GM21717 (cell line): ENCODE results near the gene CXXC4.
A peak's percentile ranks its signal among the peaks of the same experiment; 100 is the strongest.

Experiments
- ATAC-seq: cut with Tn5 transposase; IDR thresholded peaks from one replicate; pipeline ENCODE4 v1.9.1; 2021; ENCODE audit warnings: mild to moderate bottlenecking, moderate library complexity; ENCODE audit not compliant: unreplicated experiment

Gene CXXC4

DNA sequence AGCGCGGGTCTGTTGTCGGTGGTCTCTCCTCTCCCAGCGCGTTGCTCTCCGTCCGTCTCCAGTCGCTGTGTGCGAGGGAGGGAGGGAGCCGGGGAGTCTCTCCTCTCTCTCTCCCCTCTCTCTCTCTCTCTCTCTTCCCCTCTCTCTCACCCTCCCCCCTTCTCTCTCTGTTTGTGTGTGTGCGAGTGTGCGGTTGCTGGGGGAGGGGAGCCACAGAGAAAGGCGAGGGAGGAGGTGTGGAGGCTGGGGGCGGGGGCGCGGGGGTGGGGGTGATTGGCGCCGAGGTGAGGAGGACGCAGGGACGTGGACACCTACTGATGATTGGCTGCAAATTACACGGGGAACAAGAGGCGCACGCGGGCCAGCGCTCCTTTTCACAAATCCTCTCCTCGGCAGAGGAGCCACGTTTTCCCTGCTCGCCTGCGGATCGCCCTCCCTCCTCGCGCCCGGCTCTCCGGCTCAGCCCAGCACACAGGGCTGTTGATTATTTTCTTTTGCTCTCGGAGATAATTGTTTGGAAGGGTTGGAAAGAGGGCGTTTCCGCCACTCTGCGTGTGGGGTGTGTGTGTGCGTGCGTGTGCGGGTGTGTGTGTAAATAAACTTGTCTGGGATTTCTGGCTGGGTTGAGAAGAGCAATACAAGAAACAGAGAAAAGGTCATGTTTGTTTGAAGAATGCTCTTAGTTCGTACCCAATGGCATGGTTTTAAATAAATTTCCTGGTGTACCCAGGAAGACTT, at the start of gene CXXC4:
Gene CXXC4, minus strand, starts transcription at position 73 of the 738 bp plus-strand sequence. CDS start 3,092 bp downstream, outside the sequence.
- peak; percentile 36 for ATAC-seq

DNA sequence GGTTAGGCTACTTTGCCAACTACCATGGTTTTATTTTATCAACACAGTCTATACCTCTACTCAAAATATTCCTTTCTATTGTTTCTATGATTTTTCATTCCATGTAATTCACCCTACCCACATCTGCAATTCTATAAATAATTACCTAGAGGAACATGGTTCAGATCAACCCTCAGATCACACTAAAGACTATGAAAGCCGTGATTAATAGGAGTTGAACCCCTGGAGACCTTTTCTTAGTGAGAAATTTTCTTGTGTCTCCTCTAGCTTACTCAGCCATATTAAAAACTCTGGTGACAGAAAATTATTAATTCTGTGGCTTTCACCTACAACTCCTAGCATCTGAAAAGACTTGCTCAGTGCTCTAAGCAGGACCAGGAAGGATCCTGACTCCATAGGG, 38.5 kb upstream of the CXXC4 start:
- ATAC-seq, result no peak

DNA sequence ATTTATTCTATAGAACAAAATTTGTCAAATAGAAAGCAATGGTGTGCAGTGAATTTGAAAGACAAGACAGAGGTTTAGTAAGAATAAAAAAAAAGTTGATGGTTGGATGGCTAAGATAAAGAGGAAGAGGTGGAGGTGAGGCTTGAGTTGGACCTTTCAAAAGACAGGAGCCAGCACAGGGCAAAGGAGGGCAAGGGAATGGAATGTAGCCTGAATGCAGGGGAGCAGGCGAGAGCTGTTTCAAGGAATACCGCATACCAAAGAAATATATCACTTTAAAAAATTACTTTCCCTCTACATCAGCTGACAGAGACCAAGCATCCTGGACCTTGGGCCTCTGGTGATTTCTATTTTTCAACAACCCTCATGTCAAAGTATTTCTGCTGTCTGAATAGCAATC, 38.0 kb upstream of the CXXC4 start:
- ATAC-seq, result no peak

DNA sequence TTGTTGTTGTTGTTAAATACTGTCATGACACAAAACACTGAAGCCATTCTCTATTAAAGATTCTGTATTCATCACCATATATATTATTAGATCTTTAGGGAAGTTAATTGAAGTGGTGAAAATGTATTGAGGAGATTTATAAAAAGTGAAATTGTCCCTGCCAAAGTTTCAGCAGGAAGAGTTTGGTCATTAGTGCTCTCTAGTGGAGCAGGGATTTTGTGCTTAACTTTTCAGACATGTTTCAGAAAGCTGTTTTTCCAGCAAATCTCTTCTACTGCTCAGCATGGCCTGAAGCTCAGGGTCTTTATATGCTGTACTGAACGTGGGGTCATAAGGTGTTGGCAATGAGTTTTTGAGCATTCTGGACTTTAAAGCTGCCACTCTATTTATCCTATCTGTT, 36.7 kb upstream of the CXXC4 start:
- no peak for ATAC-seq

DNA sequence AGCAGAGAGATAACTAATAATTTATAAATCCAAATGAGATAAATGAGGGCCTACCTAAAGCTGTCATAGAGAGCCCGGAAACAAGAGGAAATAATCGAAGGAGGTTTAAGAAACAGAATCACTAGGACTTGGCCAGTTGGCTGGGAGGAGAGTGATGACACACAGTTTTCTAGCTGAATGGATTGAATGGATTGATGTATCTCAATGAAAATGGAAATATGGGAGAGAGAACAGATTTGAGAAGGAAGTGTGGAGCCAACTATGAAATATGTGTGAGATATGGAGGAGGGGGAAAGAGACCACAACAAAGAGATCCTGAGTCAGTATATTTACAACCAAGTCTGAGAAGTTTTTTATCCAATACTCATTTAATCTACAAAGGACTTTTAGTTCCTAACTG, 35.7 kb upstream of the CXXC4 start:
- no peak for ATAC-seq

DNA sequence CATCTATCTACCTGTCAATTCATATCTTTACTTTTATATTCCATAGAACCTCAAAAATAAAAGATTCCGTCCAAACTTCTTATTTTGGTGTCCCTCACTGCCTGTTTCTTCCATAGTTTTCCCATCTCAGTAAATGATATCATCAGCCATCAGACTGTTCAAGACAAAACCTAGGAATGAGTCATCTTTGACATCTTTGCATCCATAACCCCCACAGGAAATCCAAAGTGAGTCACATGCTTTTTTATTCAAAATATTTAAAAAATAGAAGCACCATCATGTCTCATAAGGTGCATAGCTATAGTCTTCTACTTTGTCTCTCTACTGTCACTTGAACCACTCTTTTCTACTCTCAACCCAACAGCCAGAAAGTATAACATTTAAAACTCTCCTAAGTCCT, 29.9 kb upstream of the CXXC4 start:
- ATAC-seq, result no peak

DNA sequence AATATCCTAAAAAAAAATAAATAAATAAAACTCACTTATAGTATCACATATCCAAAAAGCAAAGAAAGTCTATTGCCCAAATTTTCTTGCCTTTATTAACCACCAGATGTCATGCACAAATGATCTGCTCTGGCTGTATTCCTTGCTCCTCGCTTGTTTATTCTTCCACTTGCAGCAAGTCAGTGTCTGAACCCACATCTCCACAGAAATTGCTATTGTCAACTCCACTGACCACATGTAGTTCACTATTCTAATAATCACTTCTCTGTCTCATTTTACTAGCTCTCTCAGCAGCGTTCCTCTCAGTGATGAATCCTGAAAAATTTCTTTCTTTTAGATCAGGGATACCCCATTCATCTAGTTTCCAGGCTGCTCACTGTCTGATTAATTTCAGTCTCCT, 29.3 kb upstream of the CXXC4 start:
- no peak for ATAC-seq

DNA sequence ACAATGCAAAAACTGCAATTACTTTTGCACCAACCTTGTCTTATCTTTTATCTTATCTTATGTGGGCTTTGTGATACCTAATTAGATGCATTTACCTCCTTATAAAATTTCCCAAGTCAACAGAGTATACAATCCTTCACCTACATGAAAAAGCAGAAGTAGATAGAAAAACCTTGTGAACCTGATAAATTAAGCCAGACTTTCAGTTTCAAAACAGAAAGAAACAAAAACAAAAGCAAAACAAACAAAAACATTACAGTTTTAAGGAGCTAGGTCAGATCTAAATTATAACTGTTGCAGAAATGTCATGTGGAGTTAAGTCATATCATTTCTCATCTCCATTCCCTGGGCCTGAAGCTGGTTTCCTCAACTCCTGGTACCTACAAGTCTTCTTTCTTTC, 24.9 kb upstream of the CXXC4 start:
- ATAC-seq, result peak; percentile 92

DNA sequence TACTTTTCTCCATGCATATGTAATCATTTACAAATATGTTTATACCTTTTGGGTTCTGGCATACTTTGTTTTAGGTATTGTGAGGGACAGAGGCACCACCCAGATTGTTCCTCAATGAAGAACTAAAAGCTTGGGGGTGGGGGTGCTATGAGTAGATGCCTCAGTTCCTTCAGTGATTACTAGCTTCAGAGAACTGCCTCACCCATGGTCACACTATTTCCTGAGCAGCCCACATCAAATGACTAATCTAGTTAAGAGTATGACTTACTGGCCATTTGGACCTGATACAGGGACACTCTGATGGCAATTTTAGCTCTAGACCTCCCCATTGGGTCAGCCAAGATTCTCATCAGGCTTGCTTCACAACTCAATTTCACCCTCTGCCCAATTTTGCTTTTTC, 22.2 kb upstream of the CXXC4 start:
- ATAC-seq, result no peak

DNA sequence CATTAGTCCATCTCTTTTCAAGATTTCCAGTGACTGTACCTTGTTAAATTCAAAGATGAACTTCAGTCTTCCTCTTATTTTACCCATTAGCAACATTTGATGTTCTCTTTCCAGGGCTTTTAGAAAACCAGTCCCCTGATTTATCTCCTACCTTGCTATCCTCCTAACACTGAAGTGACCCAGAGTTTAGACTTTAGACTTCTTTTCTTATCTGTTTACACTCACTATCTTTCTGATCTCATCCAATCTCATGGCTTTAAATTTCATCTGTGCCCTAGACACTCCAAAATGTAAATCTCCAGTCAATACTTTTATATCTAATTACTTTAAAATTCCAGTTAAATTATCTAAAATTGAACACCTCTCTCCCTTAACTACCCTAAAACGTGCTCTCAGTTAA, 13.5 kb upstream of the CXXC4 start:
- ATAC-seq, result no peak

DNA sequence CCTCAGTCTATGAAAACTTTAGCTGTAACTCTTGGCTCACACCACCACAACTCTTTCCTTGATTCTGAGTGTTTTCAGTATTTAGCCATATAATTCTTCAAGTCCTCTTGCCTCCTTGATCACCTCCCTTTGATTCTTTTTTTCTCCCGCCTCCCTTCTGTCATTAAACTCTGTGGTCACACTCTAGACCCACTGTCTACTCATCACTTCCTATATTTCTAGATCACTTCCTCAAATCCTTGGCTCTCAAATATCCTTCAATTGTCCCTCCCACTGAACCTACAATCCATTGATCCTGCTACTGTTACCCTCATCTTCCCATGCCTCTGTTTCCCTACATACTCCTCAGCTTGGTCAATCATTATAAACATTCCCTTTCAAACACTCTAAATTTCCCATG, 12.4 kb upstream of the CXXC4 start:
- no peak for ATAC-seq

DNA sequence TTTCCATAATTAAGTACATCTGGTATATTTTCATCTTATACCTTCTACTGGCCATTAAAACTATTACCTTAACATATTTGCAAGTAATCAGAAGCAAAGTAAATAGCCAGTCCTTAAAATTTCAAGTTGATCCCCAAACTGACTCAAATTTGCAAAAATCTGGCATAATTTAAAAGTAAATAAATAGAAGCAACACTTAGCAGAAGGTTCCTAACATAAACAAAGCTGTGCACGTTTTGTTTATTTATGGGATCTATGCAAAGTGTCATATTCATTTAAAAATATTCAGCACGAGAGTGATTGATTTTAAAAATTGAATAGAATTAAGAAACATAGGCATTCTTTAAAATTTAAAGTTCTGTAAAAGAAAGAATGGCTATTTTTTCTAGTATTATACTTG, 9.8 kb upstream of the CXXC4 start:
- ATAC-seq, result no peak

DNA sequence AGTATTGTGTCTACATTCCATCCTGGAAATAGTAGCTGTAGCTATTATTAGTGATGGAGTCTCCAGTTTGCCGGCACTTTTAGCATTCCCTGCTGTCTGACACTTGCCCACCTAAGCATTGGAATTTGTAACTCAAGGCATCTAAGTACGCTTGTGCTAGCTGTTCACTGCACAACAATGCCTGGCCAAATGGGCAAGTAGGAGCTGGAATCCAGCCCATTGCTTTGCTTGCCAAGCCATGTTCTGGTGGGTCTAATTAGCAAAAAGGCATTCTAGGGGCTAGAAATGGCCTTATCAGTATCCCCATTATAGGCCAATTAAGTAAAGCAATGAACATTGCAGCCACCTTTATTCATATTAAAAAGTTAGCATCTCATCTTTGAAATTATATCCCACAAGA, 7.8 kb upstream of the CXXC4 start:
- ATAC-seq, result no peak

DNA sequence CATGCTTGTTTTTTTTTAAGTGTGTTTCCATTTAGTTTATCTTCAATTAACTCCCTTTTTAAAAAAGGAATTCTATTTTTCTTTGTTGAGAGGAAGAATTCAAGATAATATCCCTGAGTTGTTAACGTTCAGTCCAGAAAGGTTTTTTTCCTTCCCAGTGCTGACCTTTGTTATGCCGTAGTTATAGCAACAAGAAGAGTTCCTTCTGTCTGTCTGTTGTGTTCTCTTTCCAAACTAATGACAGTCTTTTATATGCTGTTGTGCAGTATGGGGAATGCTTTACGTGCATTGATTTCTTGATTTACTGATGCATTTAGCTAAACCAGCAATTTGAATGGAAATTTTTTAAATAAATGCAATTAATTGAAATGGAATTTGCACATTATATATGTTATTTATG, 6.6 kb upstream of the CXXC4 start:
- no peak for ATAC-seq

DNA sequence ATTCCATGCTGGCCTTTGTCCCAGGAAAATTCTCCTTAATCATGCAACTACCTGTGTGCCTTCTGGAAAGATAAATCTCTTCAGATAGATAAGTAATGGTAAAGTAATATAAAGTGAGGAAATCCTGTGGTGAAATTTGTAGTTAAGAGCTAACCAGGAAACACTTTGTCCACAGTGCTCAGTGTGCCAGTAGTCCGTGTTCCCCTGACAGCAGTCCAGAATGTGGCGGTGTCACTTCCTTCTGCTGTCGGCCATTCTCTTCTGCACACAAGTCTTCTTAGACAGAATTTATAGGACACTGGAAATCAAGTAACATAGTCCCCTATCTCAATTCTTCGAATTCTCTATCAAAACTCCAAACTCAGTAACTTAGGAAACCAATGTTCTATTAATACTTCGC, 5.7 kb upstream of the CXXC4 start:
- no peak for ATAC-seq

DNA sequence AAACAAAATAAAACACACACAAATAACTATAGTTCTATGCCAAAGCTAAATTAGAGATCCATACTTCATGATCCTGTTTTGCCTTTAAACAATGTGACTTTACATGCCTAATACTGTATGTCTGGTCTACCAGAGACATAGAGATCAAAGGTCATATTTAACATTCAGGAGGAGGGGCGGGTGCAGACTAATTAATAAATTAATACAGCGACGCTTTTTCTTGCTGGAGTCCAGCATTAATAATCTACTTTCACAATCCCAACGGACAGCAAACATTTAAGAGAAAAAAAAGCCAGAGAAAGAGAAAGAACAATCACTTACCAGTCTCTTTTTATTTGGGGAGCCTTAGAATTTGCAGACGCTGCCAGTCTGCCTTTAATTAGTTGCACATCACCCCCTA, 509 bp downstream of the CXXC4 start:
- no peak for ATAC-seq

DNA sequence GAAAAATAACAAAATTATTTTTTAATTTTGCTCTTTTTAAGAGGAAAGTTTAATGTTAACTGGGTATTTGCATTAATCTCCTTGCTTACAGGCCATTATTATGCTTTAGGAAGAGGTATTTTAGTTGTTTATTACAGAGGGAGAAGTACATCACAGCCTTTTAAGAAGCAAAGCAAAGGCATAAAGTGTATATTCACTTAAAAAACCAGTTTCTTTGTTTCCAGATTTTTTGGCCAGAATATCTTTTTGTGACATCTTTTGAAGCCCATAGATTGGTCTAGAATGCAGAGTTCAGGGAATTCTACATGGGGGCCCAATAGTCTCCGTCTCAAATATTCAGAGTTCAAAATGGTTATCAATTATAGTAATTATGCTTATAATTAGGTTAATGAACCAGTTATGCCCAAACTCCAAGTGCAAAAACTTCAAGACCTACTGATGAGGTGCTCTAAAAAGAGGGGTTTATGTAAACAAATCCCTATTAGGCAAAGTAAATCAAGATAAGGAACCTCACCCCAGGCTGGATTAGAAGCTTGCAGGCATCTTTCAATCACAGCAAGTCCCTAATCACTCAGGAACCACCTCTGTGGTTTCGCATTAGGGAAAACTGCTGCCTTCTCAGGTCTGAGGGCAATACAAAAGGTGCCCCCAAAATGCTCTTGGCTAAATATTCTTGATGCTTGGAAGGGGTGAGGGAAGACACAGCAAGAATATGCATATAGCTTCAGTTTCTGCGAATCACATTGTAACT, 1.4 kb downstream of the CXXC4 start:
- no peak for ATAC-seq

DNA sequence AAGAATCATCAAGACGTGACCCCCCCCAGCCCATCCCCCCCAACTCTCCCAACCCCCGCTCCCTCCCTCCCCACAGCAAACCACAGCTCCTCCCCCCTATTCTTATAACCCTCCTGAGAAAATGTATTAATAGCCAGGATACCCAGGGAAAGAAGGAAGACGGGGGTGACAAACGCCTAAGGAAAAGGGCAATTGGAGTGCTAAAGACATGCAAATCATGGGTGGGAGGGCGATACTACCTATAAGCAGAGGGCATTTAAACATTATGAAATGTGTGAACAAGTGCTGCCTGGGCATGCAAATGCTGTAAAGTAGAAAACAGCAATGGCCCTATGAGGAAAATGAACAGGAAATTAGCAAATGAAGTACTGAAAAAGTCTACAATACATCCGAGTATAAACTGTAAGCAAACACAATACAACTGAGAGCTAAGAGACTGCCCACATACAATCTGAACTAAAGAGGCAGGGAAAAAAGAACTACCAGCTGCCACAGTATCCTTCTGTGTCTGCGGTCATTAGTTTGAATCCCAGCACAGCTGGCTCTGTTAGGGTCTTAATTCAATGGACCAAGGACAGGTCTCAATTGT, 2.4 kb downstream of the CXXC4 start:
- peak; percentile 33 for ATAC-seq

DNA sequence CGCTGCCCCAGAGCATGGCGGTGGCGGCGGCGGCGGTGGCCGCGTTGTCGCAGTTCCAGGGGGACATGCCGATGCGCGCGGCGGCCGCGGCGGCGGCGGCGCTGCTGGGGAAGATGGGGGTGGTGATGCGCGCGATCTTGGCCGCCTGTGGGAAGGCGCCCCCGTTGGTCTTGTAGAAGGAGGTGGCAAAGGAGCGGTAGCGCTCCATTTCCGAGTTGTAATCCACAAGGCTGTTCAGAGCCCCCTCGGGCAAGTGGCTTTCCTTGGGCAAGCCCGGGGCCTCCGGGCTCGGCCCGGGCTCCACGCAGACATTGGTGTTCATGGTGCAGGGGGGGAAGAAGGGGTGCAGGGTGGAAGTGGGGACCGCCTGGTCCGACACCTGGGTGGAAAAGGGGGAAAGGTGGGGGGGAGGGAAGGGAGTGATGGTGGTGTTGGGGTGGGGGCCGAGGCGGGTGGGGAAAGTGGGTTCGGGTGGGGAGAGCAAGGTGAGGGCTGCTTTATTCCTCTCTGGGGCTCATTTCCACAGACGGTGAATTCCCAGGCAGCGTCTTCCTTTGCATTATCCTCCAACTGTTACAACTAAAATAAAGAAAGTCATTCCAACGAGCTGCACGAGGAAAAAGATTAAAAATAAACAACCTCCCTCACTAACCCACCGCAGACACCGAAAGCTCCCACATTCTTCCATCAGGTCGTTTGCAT, 3.1 kb downstream of the CXXC4 start:
- ATAC-seq, result peak; percentile 16

DNA sequence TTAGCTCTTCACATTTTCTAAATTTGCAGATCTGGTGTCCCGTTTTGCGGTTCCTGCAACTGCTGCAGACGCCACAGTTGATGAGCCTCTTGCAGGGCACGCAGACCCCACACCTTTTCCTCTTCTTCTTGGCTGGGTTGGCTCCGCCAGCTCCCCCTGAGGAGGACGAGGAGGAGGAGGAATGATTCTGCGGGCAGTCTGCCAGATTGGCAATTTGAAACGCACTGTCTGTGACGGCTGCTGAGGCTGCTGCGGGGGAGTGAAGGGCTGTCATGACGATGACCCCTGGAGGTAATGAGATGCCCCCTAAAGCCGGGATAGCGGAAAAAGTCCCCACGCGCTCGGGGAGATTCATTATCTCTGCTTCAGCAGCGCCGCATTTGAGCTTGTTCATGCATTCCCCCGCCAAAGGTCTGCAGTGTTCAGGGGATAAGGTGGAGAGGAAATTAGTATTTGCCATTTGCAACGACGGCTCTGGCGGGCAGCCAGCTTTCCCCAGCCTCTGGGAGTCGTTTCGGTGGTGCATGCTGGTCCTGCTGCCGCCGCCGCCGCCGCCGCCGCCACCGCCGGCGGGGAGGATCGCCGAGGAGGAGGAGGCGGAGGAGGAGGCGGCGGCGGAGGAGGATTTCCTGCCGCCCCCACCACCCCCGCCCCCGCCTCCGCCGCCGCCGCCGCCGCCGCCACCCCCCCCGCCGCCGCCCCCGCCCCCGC, 3.8 kb downstream of the CXXC4 start:
- peak; percentile 16 for ATAC-seq
